Ovary (tissue), 9 donors: ENCODE measurements around the gene DAAM1. TPM values are rescaled to one million over a fixed set of nuclear protein-coding genes. Genes with fewer than 3 reads are reported as not detected.

Experiments
- DNase-seq, 5 donors: peaks; one replicate each; pipeline ENCODE4 v3.0.0-alpha.2; 2019 to 2020
- H3K27ac ChIP-seq, 2 donors: fragments of 200-600 bp; one replicate each; pipeline versions ENCODE4 v1.5.1 to v1.8.0; 2019 to 2022
- H3K27me3 ChIP-seq: fragments of 200-600 bp; one replicate; pipeline ENCODE4 v1.8.0; 2022
- H3K36me3 ChIP-seq: fragments of 200-600 bp; sonication (generic); one replicate; pipeline ENCODE4 v1.5.1; 2019
- H3K4me1 ChIP-seq: one replicate; pipeline ENCODE4 v1.8.1; 2013; ENCODE audit warnings: mild to moderate bottlenecking, moderate library complexity; ENCODE audit not compliant: insufficient read depth
- H3K4me3 ChIP-seq: fragments of 200-600 bp; sonication (generic); one replicate; pipeline ENCODE4 v1.5.1; 2017
- H3K9me3 ChIP-seq, 2 donors: fragments of 200-600 bp in 1 of 2; sonication (generic) in 1 of 2; one replicate each; pipeline versions ENCODE4 v1.5.1 to v1.8.1; 2013 to 2019; ENCODE audit warnings: mild to moderate bottlenecking in 1 of 2, moderate library complexity in 1 of 2
- EP300 ChIP-seq: sonication (generic); formaldehyde crosslinking; IDR thresholded peaks from one replicate; pipeline ENCODE4 v1.6.1; 2017; ENCODE audit warnings: antibody characterized with exemption
- POLR2A ChIP-seq: fragments of 450-650 bp; IDR thresholded peaks from one replicate; pipeline ENCODE4 v1.6.1; 2017; ENCODE audit warnings: antibody characterized with exemption, mild to moderate bottlenecking, moderate library complexity
- WGBS, 3 donors: extraction: QIAGEN DNeasy Blood & Tissue Kit in 1 of 3; methylation state at CpG; one replicate each; pipeline versions ENCODE4 v1.1.5 to v1.1.7; 2013 to 2017; 5-methylcytosine and 5-hydroxymethylcytosine counted together
- intact Hi-C, 4 donors: fragments of 100-400 bp; cut with DNase I; formaldehyde crosslinking; loops; one replicate each; pipeline versions ENCODE4 v1.11.0 to v1.15.1; 2022 to 2023
- polyA plus RNA-seq, 2 donors: library from polyadenylated mRNA; stranded (reverse); fragments of 200-250 nt in 1 of 2; fragments of 350-450 nt in 1 of 2; fragmentation: Illumina TruSeq in 1 of 2; extraction: RNeasy Lipid Tissue Mini Kit (QIAGEN cat#74804) in 1 of 2; gene quantifications; one replicate each; pipeline ENCODE4 v1.2.3, GENCODE V29; 2013 to 2014
- total RNA-seq, 7 donors: library from RNA; depleted of rRNA in 2 of 7; stranded (reverse); fragments of >200 nt in 2 of 7; fragmentation: NEBNext Ultra II Directional in 3 of 7; extraction: Animal tissue kit (Norgen Biotek cat#: 25700) in 3 of 7; gene quantifications; one replicate each; pipeline versions ENCODE4 v1.1.0 to v1.2.4, GENCODE V29; 2016 to 2023
- TF ChIP-seq, protein P1 (sequence below), 3 donors: fragments of 450-650 bp in 2 of 3; fragments of 200-600 bp in 1 of 3; IDR thresholded peaks; one replicate each; pipeline versions ENCODE4 v1.5.1 to v1.8.0; 2016 to 2022; ENCODE audit warnings: antibody characterized with exemption in 3 of 3, mild to moderate bottlenecking in 1 of 3
- donor health status: DM: no; HTN: no; CAD: no; lungs with moderate emphysema.
- donor health status: DM: no; HTN: no; CAD: no.
- donor health status: Bipolar disorder and iron deficiency.
- donor health status: DM: yes; HTN: yes; CAD: no.
- donor health status: DM: no; HTN: no; CAD: no.
- donor health status: DM: yes; HTN: yes; CAD: no.

Gene DAAM1
- total and polyA plus RNA-seq, 9 donors = 19.0 to 83.3 (median 35.3) TPM

GRCh38 chr14:59147007-59147406 lies 41.5 kb upstream of the DAAM1 start:
- no peaks in the 10 kb centered on the region for H3K27me3 ChIP-seq
- WGBS, 3 donors = 50 to 56% (median 53%) methylated on average over 1 of the region's 1 CpG
- no peaks in the 10 kb centered on the region for H3K36me3 ChIP-seq
- no peak overlapping the region for H3K4me3 ChIP-seq
- no peaks in the 10 kb centered on the region for H3K9me3 ChIP-seq
- H3K4me1 ChIP-seq = no peaks in the 10 kb centered on the region
- intact Hi-C loops = no loop called here
- TF ChIP-seq EP300 = no peak
- no peak for TF ChIP-seq POLR2A
- TF ChIP-seq, protein P1, sequence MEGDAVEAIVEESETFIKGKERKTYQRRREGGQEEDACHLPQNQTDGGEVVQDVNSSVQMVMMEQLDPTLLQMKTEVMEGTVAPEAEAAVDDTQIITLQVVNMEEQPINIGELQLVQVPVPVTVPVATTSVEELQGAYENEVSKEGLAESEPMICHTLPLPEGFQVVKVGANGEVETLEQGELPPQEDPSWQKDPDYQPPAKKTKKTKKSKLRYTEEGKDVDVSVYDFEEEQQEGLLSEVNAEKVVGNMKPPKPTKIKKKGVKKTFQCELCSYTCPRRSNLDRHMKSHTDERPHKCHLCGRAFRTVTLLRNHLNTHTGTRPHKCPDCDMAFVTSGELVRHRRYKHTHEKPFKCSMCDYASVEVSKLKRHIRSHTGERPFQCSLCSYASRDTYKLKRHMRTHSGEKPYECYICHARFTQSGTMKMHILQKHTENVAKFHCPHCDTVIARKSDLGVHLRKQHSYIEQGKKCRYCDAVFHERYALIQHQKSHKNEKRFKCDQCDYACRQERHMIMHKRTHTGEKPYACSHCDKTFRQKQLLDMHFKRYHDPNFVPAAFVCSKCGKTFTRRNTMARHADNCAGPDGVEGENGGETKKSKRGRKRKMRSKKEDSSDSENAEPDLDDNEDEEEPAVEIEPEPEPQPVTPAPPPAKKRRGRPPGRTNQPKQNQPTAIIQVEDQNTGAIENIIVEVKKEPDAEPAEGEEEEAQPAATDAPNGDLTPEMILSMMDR (IDR thresholded peaks at IDR 0.05) = no peak
- DNase-seq = no peak
- H3K27ac ChIP-seq = no peak overlapping the region

GRCh38 chr14:59148334-59148900 lies 40.0 kb upstream of the DAAM1 start:
- H3K36me3 ChIP-seq = no peaks in the 10 kb centered on the region
- H3K4me3 ChIP-seq = no peak overlapping the region
- 86 to 92% (median 87%) methylated on average over 4 of the region's 4 CpGs for WGBS, 3 donors
- H3K27me3 ChIP-seq = no peaks in the 10 kb centered on the region
- H3K9me3 ChIP-seq = no peaks in the 10 kb centered on the region
- no peak for DNase-seq
- TF ChIP-seq EP300 (no peak), POLR2A (no peak)
- TF ChIP-seq, protein P1 (IDR thresholded peaks at IDR 0.05) = no peak
- no peaks in the 10 kb centered on the region for H3K4me1 ChIP-seq
- intact Hi-C loops = no loop called here
- no peak overlapping the region for H3K27ac ChIP-seq

- Histone ChIP-seq H3K9me3 (no peaks in the 10 kb centered on the region), H3K4me3 (no peak overlapping the region), H3K27me3 (no peaks in the 10 kb centered on the region), H3K4me1 (no peaks in the 10 kb centered on the region), H3K27ac (no peak overlapping the region), H3K36me3 (no peaks in the 10 kb centered on the region)
- intact Hi-C loops = no loop called here
- no peak for TF ChIP-seq EP300
- no peak for TF ChIP-seq POLR2A
- TF ChIP-seq, protein P1 (IDR thresholded peaks at IDR 0.05) = no peak
- no peak for DNase-seq
- 89 to 92% (median 92%) methylated on average over 2 of the region's 2 CpGs for WGBS, 3 donors
Observed at GRCh38 chr14:59150990-59151389, 37.5 kb upstream of the DAAM1 start.

- Histone ChIP-seq H3K27me3 (no peaks in the 10 kb centered on the region), H3K4me3 (no peak overlapping the region), H3K9me3 (no peaks in the 10 kb centered on the region), H3K27ac (no peak overlapping the region), H3K4me1 (no peaks in the 10 kb centered on the region), H3K36me3 (no peaks in the 10 kb centered on the region)
- TF ChIP-seq POLR2A (no peak), EP300 (no peak)
- TF ChIP-seq, protein P1 (IDR thresholded peaks at IDR 0.05) = no peak
- intact Hi-C loops = no loop called here
- 83 to 95% (median 92%) methylated on average over 2 of the region's 2 CpGs for WGBS, 3 donors
- no peak for DNase-seq
Observed at GRCh38 chr14:59154373-59154772, 34.1 kb upstream of the DAAM1 start.
